Adrenal gland (tissue), 12 donors: ENCODE results near the gene RBM4B. TPM values are rescaled to one million over a fixed set of nuclear protein-coding genes. Genes with fewer than 3 reads are reported as not detected.

ENCODE experiments used
- DNase-seq, 7 donors: peaks; one replicate each; pipeline ENCODE4 v3.0.0-alpha.2; 2019 to 2020
- H3K27ac ChIP-seq, 5 donors: fragments of 200-600 bp; sonication (generic) in 4 of 5; 1 replicate in 3 of 5; 2 replicates in 2 of 5; pipeline versions ENCODE4 v1.5.1 to v1.8.0; 2016 to 2020; ENCODE audit warnings: mild to moderate bottlenecking in 1 of 5
- H3K27me3 ChIP-seq: fragments of 200-600 bp; 2 replicates; pipeline ENCODE4 v1.8.0; 2021
- H3K36me3 ChIP-seq, 2 donors: fragments of 200-600 bp; replicated peaks in 1 of 2; 1 replicate in 1 of 2; 2 replicates in 1 of 2; pipeline versions ENCODE4 v1.5.1 to v1.8.0; 2018 to 2022
- H3K4me1 ChIP-seq, 2 donors: fragments of 200-600 bp; replicated peaks in 1 of 2; 1 replicate in 1 of 2; 2 replicates in 1 of 2; pipeline versions ENCODE4 v1.5.1 to v1.8.0; 2018 to 2021
- H3K4me3 ChIP-seq, 4 donors: fragments of 200-600 bp; sonication (generic) in 3 of 4; one replicate each; pipeline ENCODE4 v1.5.1; 2016 to 2018
- H3K9me3 ChIP-seq, 3 donors: fragments of 200-600 bp; sonication (generic) in 1 of 3; replicated peaks in 1 of 3; 1 replicate in 2 of 3; 2 replicates in 1 of 3; pipeline versions ENCODE4 v1.5.1 to v1.8.0; 2016 to 2021
- CTCF ChIP-seq, 6 experiments: fragments of 450-650 bp in 4 of 6; fragments of 200-600 bp in 2 of 6; sonication (generic) in 1 of 6; IDR thresholded peaks; 1 replicate in 5 of 6; 2 replicates in 1 of 6; pipeline versions ENCODE4 v1.5.1 to v1.8.0; 2016 to 2021; ENCODE audit warnings: antibody characterized with exemption in 6 of 6, mild to moderate bottlenecking in 2 of 6, moderate library complexity in 1 of 6
- POLR2A ChIP-seq, 2 donors: fragments of 450-650 bp; IDR thresholded peaks; one replicate each; pipeline ENCODE4 v1.6.1; 2017; ENCODE audit warnings: antibody characterized with exemption in 2 of 2, mild to moderate bottlenecking in 2 of 2, moderate library complexity in 1 of 2
- WGBS, 4 donors: extraction: QIAGEN DNeasy Blood & Tissue Kit in 2 of 4; methylation state at CpG; one replicate each; pipeline versions ENCODE4 v1.1.5 to v1.1.7; 2013 to 2017; 5-methylcytosine and 5-hydroxymethylcytosine counted together
- intact Hi-C, 2 donors: fragments of 100-400 bp; cut with DNase I; formaldehyde crosslinking; loops; one replicate each; pipeline versions ENCODE4 v1.14.1 to v1.15.0; 2022 to 2023
- polyA plus RNA-seq, 3 donors: library from polyadenylated mRNA; stranded (reverse); fragments of 200-250 nt in 2 of 3; fragments of 350-450 nt in 1 of 3; fragmentation: Illumina TruSeq in 1 of 3; extraction: RNeasy Lipid Tissue Mini Kit (QIAGEN cat#74804) in 1 of 3; gene quantifications; one replicate each; pipeline ENCODE4 v1.2.3, GENCODE V29; 2013 to 2014
- total RNA-seq, 9 donors: library from RNA; depleted of rRNA in 4 of 9; stranded (reverse); fragments of >200 nt in 4 of 9; fragments of 120-200 nt in 1 of 9; fragmentation: NEBNext Ultra II Directional in 1 of 9; extraction: Animal tissue kit (Norgen Biotek cat#: 25700) in 1 of 9; gene quantifications; one replicate each; pipeline versions ENCODE4 v1.1.0 to v1.2.4, GENCODE V29; 2013 to 2023
- donor health status: healthy with polysubstance abuse.
- donor health status: Bipolar disorder and iron deficiency.
- donor health status: DM: yes; HTN: yes; CAD: no.
- donor health status: DM: no; HTN: no; CAD: no.
- donor health status: DM: no; HTN: no; CAD: no.
- donor health status: DM: yes; HTN: yes; CAD: no.

RBM4B gene
- total and polyA plus RNA-seq, 12 donors = 9.9 to 40.3 (median 20.6) TPM

GRCh38 chr11:66674964-66675602 is 2.6 kb downstream of the RBM4B start:
- Histone ChIP-seq H3K27me3 (no peaks in the 10 kb centered on the region), H3K36me3 (no peaks in the 10 kb centered on the region), H3K4me1 (peaks cover 16 to 46% of the 10 kb centered on the region in 2 donors), H3K4me3 (no peak overlapping the region), H3K27ac (no peak overlapping the region), H3K9me3 (no peaks in the 10 kb centered on the region)
- intact Hi-C loops = loop anchor here (5.0 kb wide), 2 partner anchors 93 to 268 kb away; no protein-coding TSS in a partner anchor
- TF ChIP-seq CTCF (IDR thresholded peaks at IDR 0.05) (no peak), POLR2A (IDR thresholded peaks at IDR 0.05) (no peak)
- DNase-seq = no peak
- WGBS, 4 donors = 82 to 84% (median 84%) methylated on average over 2 of the region's 2 CpGs

GRCh38 chr11:66670816-66671215 is 6.9 kb downstream of the RBM4B start:
- intact Hi-C loops = no loop called here
- TF ChIP-seq POLR2A (IDR thresholded peaks at IDR 0.05) (no peak), CTCF (IDR thresholded peaks at IDR 0.05) (no peak)
- no peaks in the 10 kb centered on the region for H3K9me3 ChIP-seq
- peak in 3 of 7 donors; percentile 33 to 58 (median 48) for DNase-seq
- peaks cover 0 to 29% of the 10 kb centered on the region in 2 donors for H3K36me3 ChIP-seq
- WGBS, 4 donors = 41 to 60% (median 50%) methylated on average over 4 to 5 of the region's 5 CpGs
- H3K4me3 ChIP-seq = no peak overlapping the region
- H3K27me3 ChIP-seq = no peaks in the 10 kb centered on the region
- peaks cover 6 to 30% of the 10 kb centered on the region in 2 donors for H3K4me1 ChIP-seq
- no peak overlapping the region for H3K27ac ChIP-seq

GRCh38 chr11:66665369-66665768 is 12.3 kb downstream of the RBM4B start:
- intact Hi-C loops = no loop called here
- Histone ChIP-seq H3K4me3 (no peak overlapping the region), H3K9me3 (no peaks in the 10 kb centered on the region), H3K4me1 (peaks cover 0 to 2% of the 10 kb centered on the region in 2 donors), H3K36me3 (peaks cover 0 to 43% of the 10 kb centered on the region in 2 donors), H3K27me3 (no peaks in the 10 kb centered on the region), H3K27ac (no peak overlapping the region)
- DNase-seq = no peak
- WGBS, 4 donors = 91 to 94% (median 94%) methylated on average over 11 of the region's 11 CpGs
- no peak for TF ChIP-seq POLR2A (IDR thresholded peaks at IDR 0.05)
- no peak for TF ChIP-seq CTCF (IDR thresholded peaks at IDR 0.05)

- no peaks in the 10 kb centered on the region for H3K27me3 ChIP-seq
- peaks cover 0 to 41% of the 10 kb centered on the region in 2 donors for H3K36me3 ChIP-seq
- TF ChIP-seq CTCF (IDR thresholded peaks at IDR 0.05) = no peak
- no peak for TF ChIP-seq POLR2A (IDR thresholded peaks at IDR 0.05)
- H3K27ac ChIP-seq = no peak overlapping the region
- no peaks in the 10 kb centered on the region for H3K4me1 ChIP-seq
- DNase-seq = no peak
- intact Hi-C loops = no loop called here
- H3K9me3 ChIP-seq = no peaks in the 10 kb centered on the region
- no peak overlapping the region for H3K4me3 ChIP-seq
- WGBS, 4 donors = 94 to 100% (median 100%) methylated on average over 1 of the region's 1 CpG
These were observed 13.9 kb downstream of the RBM4B start for GRCh38 chr11:66663741-66664296.
